CD4-positive, alpha-beta T cell (primary cell): ENCODE measurements around the gene SAMD10. TPM values are rescaled to one million over a fixed set of nuclear protein-coding genes. Genes with fewer than 3 reads are reported as not detected.

Experiments
- ATAC-seq: fragments of 200-7000 bp; cut with Tn5 transposase; one replicate; pipeline ENCODE4 v1.10.0; 2022; ENCODE audit warnings: mild to moderate bottlenecking; ENCODE audit not compliant: poor library complexity
- CTCF ChIA-PET: fragments of 350-600 bp; sonication (Branson Sonifier 250); formaldehyde crosslinking; loops from one replicate; lab custom pipeline; 2021; ENCODE audit warnings: antibody characterized with exemption, inconsistent platforms; lab: Charles Lee
- POLR2A ChIA-PET: fragments of 350-600 bp; sonication (Branson Sonifier 250); formaldehyde crosslinking; loops from one replicate; lab custom pipeline; 2021; ENCODE audit warnings: antibody characterized with exemption, inconsistent platforms; lab: Charles Lee
- DNase-seq, 14 experiments: peaks; one replicate each; pipeline ENCODE4 v3.0.0-alpha.2; 2013 to 2020; ENCODE audit warnings: mixed read lengths in 2 of 14
- H3K27ac ChIP-seq, 2 donors: one replicate each; pipeline versions ENCODE4 v1.5.1 to v1.7.0; 2013; ENCODE audit warnings: low read length in 2 of 2, low read depth in 1 of 2, mild to moderate bottlenecking in 1 of 2
- H3K27me3 ChIP-seq, 2 experiments: 1 replicate in 1 of 2; 2 replicates in 1 of 2; pipeline versions ENCODE4 v1.6.1 to v1.7.0; 2013; ENCODE audit warnings: low read length in 2 of 2, control low read depth in 1 of 2, mild to moderate bottlenecking in 1 of 2, moderate library complexity in 1 of 2; ENCODE audit not compliant: insufficient read depth in 2 of 2, control insufficient read depth in 1 of 2
- H3K36me3 ChIP-seq: one replicate; pipeline ENCODE4 v1.6.1; 2013; ENCODE audit warnings: low read length, control low read depth; ENCODE audit not compliant: insufficient read depth
- H3K4me1 ChIP-seq: one replicate; pipeline ENCODE4 v1.6.1; 2013; ENCODE audit warnings: low read length, control low read depth; ENCODE audit not compliant: insufficient read depth
- H3K4me3 ChIP-seq: one replicate; pipeline ENCODE4 v1.5.1; 2013; ENCODE audit warnings: mild to moderate bottlenecking, low read length, moderate library complexity
- H3K9me3 ChIP-seq, 2 experiments: 1 replicate in 1 of 2; 2 replicates in 1 of 2; pipeline versions ENCODE4 v1.6.1 to v1.7.0; 2013; ENCODE audit warnings: low read length in 2 of 2, mild to moderate bottlenecking in 2 of 2, control low read depth in 1 of 2, moderate library complexity in 1 of 2; ENCODE audit not compliant: control insufficient read depth in 1 of 2, insufficient read depth in 1 of 2
- H3K27ac Mint-ChIP-seq: one replicate; pipeline ENCODE4 v1.8.0; 2020; ENCODE audit warnings: mixed read lengths
- H3K27me3 Mint-ChIP-seq: one replicate; pipeline ENCODE4 v1.8.0; 2021; ENCODE audit warnings: mixed read lengths
- H3K36me3 Mint-ChIP-seq: one replicate; pipeline ENCODE4 v1.8.0; 2021; ENCODE audit warnings: low read depth, mixed read lengths
- H3K4me1 Mint-ChIP-seq: one replicate; pipeline ENCODE4 v1.8.0; 2021; ENCODE audit warnings: low read depth, mixed read lengths
- H3K4me3 Mint-ChIP-seq: one replicate; pipeline ENCODE4 v1.8.0; 2020; ENCODE audit warnings: mild to moderate bottlenecking, mixed read lengths
- H3K9me3 Mint-ChIP-seq: one replicate; pipeline ENCODE4 v1.8.0; 2020; ENCODE audit warnings: mixed read lengths
- CTCF ChIP-seq: fragments of 200-600 bp; IDR thresholded peaks from one replicate; pipeline ENCODE4 v1.8.0; 2022; ENCODE audit warnings: antibody characterized with exemption, mild to moderate bottlenecking
- intact Hi-C, 2 experiments: fragments of 100-400 bp; cut with DNase I in 1 of 2; cut with micrococcal nuclease in 1 of 2; formaldehyde crosslinking; loops; one replicate each; pipeline versions ENCODE4 v1.15.1 to v1.9.0; 2023 to 2025; cut with DNase I, micrococcal nuclease
- total RNA-seq, 174 experiments: library from RNA in 2 of 174; stranded (reverse) in 2 of 174; gene quantifications; one replicate each; pipeline ENCODE4 v1.2.3 and lab custom pipeline; 2021 to 2026

SAMD10 gene
- total RNA-seq, 2 experiments from 2014 or later: 12.0 to 12.1 TPM

- Mint-ChIP-seq H3K27me3 (no peaks in the 10 kb centered on the region), H3K27ac (peak overlapping the region; percentile 64), H3K36me3 (peaks cover 7% of the 10 kb centered on the region), H3K4me3 (peak overlapping the region; percentile 78), H3K4me1 (peaks cover 57% of the 10 kb centered on the region), H3K9me3 (no peaks in the 10 kb centered on the region)
- ChIA-PET CTCF (no interaction called here), POLR2A (no interaction called here)
- Histone ChIP-seq H3K27ac (no peak overlapping the region), H3K36me3 (no peaks in the 10 kb centered on the region), H3K4me3 (no peak overlapping the region), H3K4me1 (peaks cover 80% of the 10 kb centered on the region), H3K27me3 (no peaks in the 10 kb centered on the region), H3K9me3 (no peaks in the 10 kb centered on the region)
- intact Hi-C loops: no loop called here
- ATAC-seq: no peak
- no peak for TF ChIP-seq CTCF
- DNase-seq: no peak
Observed at GRCh38 chr20:63952769-63953168, 26.7 kb downstream of the SAMD10 start.

- no peak for TF ChIP-seq CTCF
- CTCF ChIA-PET: no interaction called here
- H3K27me3 Mint-ChIP-seq: no peaks in the 10 kb centered on the region
- H3K36me3 ChIP-seq: no peaks in the 10 kb centered on the region
- no peaks in the 10 kb centered on the region for H3K27me3 ChIP-seq
- ATAC-seq (no peak), DNase-seq (no peak)
- POLR2A ChIA-PET: no interaction called here
- H3K4me3 ChIP-seq: no peak overlapping the region
- H3K27ac Mint-ChIP-seq: no peak overlapping the region
- H3K4me1 ChIP-seq: peaks cover 80% of the 10 kb centered on the region
- H3K27ac ChIP-seq: no peak overlapping the region
- peaks cover 57% of the 10 kb centered on the region for H3K4me1 Mint-ChIP-seq
- intact Hi-C loops: no loop called here
- peaks cover 12% of the 10 kb centered on the region for H3K36me3 Mint-ChIP-seq
- no peaks in the 10 kb centered on the region for H3K9me3 ChIP-seq
- H3K9me3 Mint-ChIP-seq: no peaks in the 10 kb centered on the region
- H3K4me3 Mint-ChIP-seq: no peak overlapping the region
Observed at GRCh38 chr20:63952210-63952535, 27.3 kb downstream of the SAMD10 start.

GRCh38 chr20:63951398-63952209 is 27.8 kb downstream of the SAMD10 start:
- no peak for TF ChIP-seq CTCF
- no peaks in the 10 kb centered on the region for H3K9me3 Mint-ChIP-seq
- H3K27me3 Mint-ChIP-seq: no peaks in the 10 kb centered on the region
- Histone ChIP-seq H3K4me3 (no peak overlapping the region), H3K27ac (no peak overlapping the region), H3K36me3 (no peaks in the 10 kb centered on the region), H3K9me3 (no peaks in the 10 kb centered on the region), H3K27me3 (no peaks in the 10 kb centered on the region), H3K4me1 (peaks cover 78% of the 10 kb centered on the region)
- peaks cover 56% of the 10 kb centered on the region for H3K4me1 Mint-ChIP-seq
- ChIA-PET POLR2A (no interaction called here), CTCF (interaction anchor here (1.2 kb wide), 1 partner anchor 22 kb away, joined by 4 read pairs; no protein-coding TSS in a partner anchor)
- ATAC-seq: no peak
- DNase-seq: no peak
- peaks cover 12% of the 10 kb centered on the region for H3K36me3 Mint-ChIP-seq
- intact Hi-C loops: no loop called here
- no peak overlapping the region for H3K4me3 Mint-ChIP-seq
- no peak overlapping the region for H3K27ac Mint-ChIP-seq
